ENCODE data around the gene LRRTM2. TPM values are rescaled to one million over a fixed set of nuclear protein-coding genes. Genes with fewer than 3 reads are reported as not detected.
A peak's percentile ranks its signal among the peaks of the same experiment; 100 is the strongest.

Gene LRRTM2
- total RNA-seq, 1 donor from 2014 or later: 0.51 TPM

DNA sequence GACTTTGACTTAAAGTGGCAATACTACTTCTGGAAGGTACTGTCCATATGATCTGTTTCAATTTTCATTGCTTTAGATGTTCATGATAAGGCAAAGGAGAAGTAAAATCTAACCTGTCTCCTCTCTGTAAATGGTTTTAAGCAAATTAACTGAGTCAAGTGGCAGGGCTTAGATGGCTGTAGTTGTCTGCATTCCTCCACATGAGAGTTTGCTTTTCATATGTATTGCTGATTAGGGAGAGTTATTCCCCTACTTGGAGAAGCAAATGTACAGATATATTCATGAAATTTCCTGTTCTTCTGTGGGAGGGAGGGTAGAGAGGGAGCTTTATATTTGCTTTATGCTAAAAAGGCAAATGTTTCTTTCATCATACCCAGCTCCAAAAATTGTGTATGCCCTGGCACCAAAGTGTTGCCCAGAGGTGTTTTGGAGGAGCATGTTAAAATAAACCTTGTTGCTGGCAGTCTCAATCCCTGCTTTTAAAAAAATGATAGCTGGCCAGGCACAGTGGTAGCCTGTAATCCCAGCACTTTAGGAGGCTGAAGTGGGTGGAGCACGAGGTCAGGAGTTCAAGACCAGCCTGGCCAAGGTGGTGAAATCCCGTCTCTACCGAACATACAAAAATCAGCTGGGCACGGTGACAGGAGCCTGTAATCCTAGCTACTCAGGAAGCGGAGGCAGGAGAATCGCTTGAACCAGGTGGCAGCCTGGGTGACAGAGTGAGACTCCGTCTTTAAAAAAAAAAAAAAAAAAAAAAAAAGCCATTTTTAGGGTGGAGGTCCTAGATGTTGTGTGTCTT lies 3.5 kb upstream of the LRRTM2 start:
- peak; percentile 8 for DNase-seq

GRCh38 chr5:138876811-138877210 lies 1.7 kb upstream of the LRRTM2 start:
- no peak for DNase-seq

GRCh38 chr5:138875946-138876345 lies 811 bp upstream of the LRRTM2 start:
- no peak for DNase-seq

DNA sequence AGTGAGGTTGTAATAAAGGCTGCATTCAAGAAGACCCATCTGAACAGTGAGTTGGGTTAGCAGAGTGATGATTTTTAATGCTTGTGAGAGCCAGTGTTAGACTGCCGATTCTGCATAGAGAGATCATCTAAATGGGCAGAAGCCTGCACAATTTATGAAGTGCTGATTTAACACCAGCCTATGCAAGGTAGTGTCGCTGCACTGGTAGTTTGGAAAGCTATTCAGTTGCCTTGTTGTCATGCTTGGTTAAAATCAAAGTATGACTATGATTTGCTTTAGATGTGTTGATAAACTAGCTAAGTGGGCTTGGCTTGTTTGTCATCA lies 379 bp upstream of the LRRTM2 start:
- DNase-seq: no peak

DNA sequence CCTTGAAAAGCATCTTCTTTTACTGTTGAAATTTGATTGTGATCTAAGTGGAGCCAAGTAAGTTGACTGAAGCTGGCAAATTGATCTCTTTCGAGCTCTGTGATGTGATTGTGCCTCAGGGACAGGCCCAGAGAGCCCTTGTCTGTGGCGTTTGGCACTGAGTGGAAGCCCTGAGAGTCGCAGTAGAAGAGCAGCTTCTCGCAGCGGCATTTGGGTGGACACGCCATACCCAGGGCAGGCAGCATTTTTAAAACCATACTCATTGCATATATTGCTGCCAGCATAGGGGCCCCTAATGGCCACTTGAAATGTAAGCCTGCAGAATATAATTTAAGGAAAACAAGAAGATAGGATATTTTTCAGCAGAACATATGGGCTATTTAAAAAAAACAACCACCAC lies 894 bp downstream of the LRRTM2 start:
- DNase-seq: peak; percentile 39

DNA sequence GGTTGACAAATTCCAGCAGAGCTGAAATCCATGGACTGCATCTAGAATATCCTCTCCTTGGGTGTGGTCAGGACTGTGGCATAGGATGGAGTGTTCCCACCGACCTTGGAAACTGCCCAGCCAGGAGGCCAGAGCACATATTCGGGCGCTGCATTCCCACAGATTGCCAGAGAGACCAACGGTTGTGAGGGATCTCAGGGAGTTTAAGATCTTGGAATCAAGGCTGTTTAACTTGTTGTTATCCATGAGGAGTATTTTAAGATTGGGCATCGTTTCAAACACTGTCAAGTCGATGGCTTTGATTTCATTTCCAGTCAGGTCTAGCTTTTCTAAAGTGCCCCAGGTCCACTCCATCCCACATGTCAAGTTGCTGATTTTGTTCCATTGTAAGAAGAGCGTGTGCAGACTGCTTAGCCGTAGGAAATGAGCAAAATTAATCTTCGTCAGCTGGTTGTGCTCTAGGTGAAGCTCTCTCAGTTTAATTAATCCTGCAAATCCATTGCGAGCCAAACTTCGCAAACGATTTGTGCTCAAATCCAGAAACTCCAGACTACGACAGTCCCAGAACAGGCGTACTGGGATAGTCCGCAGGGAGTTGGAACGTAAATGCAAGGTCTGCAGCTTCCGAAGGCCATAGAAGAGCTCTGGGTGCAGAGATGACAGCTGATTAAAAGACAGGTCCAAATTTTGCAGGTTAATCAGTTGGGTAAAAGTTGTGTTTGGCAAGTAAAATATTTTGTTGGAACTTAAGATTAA lies 1.5 kb downstream of the LRRTM2 start:
- peak; percentile 30 for DNase-seq

DNA sequence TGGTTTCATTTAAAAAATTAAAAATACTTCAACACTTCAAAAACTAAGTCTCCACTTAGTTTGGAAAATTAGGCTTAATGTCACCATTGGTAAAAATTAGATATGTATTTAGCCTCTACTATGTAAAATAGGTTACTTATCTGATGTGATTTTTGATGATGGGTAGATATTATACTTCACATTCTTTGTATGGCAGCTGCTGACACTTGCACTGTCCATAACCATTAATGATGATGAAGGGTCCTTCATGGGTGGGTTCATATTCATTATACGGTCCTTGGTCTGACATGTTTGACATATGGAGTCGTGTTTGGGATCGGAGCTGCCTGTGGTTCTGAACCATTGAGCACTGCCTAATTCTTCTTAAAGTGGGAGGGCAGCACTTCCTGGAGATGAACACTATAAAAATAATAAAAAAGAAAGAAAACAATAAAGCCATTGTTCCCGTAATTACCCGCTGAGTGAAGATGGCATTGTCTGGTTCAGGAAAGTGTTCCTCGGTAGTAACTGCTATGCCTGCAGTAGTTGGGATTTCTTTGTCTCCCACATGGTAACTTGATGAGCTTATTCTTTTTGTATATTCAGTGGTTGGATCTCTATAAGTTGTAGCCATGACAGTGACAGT lies 2.2 kb downstream of the LRRTM2 start:
- no peak for DNase-seq

DNA sequence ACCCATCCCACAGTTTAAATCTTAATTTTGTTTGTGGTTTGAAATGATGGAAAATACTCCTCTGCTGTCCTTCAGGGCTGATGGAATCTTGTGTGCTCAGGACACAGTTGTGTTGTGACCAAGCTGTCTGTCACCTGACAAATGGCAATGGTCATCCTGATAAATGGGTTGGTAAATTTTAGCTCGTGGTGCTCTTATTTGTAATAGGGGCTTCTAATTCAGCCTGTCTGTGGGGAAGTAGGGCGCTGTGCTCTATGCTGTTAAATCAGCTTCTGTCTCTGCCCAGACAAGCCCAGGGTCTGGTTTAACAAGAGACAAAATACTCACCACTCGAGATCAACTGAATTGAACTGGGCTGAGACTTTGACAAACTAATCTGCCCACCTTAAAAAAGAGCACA lies 4.5 kb downstream of the LRRTM2 start:
- no peak for DNase-seq

- DNase-seq: no peak
Observed at GRCh38 chr5:138869763-138870500, 5.2 kb downstream of the LRRTM2 start.

GRCh38 chr5:138869038-138869437 lies 6.1 kb downstream of the LRRTM2 start:
- DNase-seq: no peak

DNA sequence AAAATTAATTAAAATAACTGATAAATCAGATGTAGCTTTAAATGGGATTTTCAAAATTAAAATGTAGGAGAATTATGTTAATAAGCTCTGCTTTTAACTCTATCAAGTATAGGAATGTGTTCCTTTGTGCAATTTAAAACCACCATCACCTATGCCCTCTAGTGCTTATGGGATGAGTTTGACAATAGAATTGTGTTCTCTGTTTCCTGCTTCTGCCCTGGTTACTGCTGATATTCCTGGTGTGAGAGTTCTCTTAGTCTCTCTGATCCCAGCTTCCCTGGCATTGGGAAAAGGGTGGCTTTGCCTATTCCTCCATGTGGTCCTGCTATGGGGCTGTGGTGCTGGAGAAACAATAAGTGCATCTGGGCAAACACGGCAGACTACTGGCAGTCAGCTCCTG lies 8.1 kb downstream of the LRRTM2 start:
- DNase-seq: no peak

GRCh38 chr5:138853132-138853531 lies 22.0 kb downstream of the LRRTM2 start:
- no peak for DNase-seq

DNA sequence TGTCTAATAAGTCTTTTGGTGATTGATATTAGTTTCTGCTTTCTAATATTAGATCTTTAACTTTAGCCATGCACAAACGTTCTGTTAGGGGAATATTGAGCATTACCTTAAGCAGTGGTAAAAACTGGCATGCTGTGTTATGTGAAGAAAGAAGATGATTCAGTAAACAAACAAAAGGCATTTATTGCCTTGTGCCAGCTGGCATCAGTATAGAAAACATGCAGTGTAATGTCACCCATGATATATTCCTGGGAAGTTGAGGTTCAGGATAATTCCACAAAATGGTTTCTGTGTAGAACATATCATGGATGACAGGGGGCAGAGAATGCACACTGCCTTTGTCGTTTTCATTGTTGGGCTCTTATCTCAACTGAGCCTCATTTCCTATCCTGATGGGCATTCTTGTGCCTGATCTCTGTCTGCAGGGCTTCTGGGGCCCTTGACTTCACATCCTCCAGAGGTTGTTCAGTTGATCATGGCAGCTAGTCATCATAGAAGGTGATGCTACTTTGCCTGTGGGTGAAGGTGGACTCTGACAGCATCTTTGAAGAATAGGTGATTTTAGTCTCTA lies 24.2 kb downstream of the LRRTM2 start:
- DNase-seq: no peak

- no peak for DNase-seq
Observed at GRCh38 chr5:138849882-138850281, 25.3 kb downstream of the LRRTM2 start.

- DNase-seq: no peak
Observed at GRCh38 chr5:138849439-138849838, 25.7 kb downstream of the LRRTM2 start.

GRCh38 chr5:138844812-138845513 lies 30.2 kb downstream of the LRRTM2 start:
- peak; percentile 63 for DNase-seq

GRCh38 chr5:138844125-138844461 lies 31.0 kb downstream of the LRRTM2 start:
- DNase-seq: peak; percentile 55

- DNase-seq: no peak
Observed at GRCh38 chr5:138843316-138844124, 31.6 kb downstream of the LRRTM2 start.

DNA sequence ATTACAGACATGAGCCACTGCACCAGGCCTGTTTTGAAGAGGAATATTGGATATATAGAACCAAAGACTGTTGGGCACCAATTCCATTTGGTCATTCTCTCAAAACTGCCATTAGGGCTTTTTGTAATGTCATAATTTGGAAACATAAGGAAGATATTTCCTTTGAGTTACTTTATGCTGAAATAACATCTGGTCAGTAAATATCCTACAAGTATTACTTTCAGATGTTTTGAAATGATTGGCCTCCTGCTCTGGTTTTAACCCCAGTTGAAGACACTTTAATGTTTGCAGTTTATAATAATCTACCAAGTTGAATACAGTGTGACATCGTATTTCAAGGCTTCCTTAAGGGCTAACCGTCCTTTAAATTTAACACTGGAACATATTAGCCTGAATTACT lies 33.6 kb downstream of the LRRTM2 start:
- no peak for DNase-seq

- DNase-seq: no peak
Observed at GRCh38 chr5:138840103-138840502, 35.0 kb downstream of the LRRTM2 start.

DNA sequence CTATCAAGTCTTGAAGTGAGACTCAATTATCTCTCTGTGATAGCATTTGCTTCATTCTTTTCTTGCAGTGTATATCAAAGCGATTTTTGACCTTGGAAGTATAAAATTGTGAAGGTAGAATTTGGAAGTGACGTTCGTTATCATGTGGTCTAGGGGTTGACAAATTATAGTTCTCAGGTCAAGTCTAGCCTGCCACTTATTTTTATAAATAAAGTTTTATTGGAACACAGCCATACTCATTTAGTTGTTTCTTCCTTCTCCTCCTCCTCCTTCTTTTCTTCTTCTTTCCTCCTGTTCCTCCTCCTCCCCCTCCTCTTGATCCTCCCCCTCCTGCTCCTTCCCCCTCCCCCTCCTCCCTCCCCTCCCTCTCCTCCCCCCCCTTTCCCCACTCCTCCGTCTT lies 38.0 kb downstream of the LRRTM2 start:
- DNase-seq: no peak
